HepG2 (cell line): ENCODE measurements around the gene METAP1D. TPM values are rescaled to one million over a fixed set of nuclear protein-coding genes. Genes with fewer than 3 reads are reported as not detected.

Source experiments
- ARID2 ChIP-seq: sonication (generic); formaldehyde crosslinking; IDR thresholded peaks from 2 replicates; pipeline ENCODE4 v1.8.1; 2022; ENCODE audit warnings: mild to moderate bottlenecking, missing genetic modification reagents, borderline replicate concordance
- GABPB1 ChIP-seq: IDR thresholded peaks from 2 replicates; pipeline ENCODE4 v1.6.1; 2016; ENCODE audit warnings: mild to moderate bottlenecking, missing genetic modification reagents, moderate library complexity, missing compliant biosample characterization
- MED1 ChIP-seq: sonication (generic); formaldehyde crosslinking; IDR thresholded peaks from 2 replicates; pipeline ENCODE4 v1.4.0; 2020; ENCODE audit warnings: missing genetic modification reagents
- NR2F6 ChIP-seq, 2 experiments: IDR thresholded peaks; 2 replicates each; pipeline ENCODE4 v1.6.1; 2016; ENCODE audit warnings: antibody characterized with exemption in 1 of 2, mild to moderate bottlenecking in 1 of 2
- SMAD1 ChIP-seq: sonication (generic); formaldehyde crosslinking; IDR thresholded peaks from 2 replicates; pipeline ENCODE4 v1.4.0; 2020; ENCODE audit warnings: missing genetic modification reagents, low read depth, mild to moderate bottlenecking, borderline replicate concordance
- SNRNP70 ChIP-seq: fragments of 200-400 bp; formaldehyde crosslinking; IDR thresholded peaks from 2 replicates; pipeline ENCODE4 v1.6.1; 2017; ENCODE audit warnings: mild to moderate bottlenecking, low read depth, low read length, moderate library complexity
- ZNF251 ChIP-seq: sonication (generic); formaldehyde crosslinking; IDR thresholded peaks from 2 replicates; pipeline ENCODE4 v1.9.0; 2021; ENCODE audit warnings: mild to moderate bottlenecking, missing genetic modification reagents
- ZNF264 ChIP-seq: sonication (generic); formaldehyde crosslinking; IDR thresholded peaks from 2 replicates; pipeline ENCODE4 v1.4.0; 2020; ENCODE audit warnings: missing genetic modification reagents
- ZNF296 ChIP-seq: sonication (generic); formaldehyde crosslinking; conservative IDR thresholded peaks from 2 replicates; pipeline ENCODE4 v1.5.0; 2020; ENCODE audit warnings: mild to moderate bottlenecking, missing genetic modification reagents
- ZNF644 ChIP-seq: IDR thresholded peaks from 2 replicates; pipeline ENCODE4 v1.6.1; 2016; ENCODE audit warnings: low read depth
- polyA plus RNA-seq, 8 experiments: library from polyadenylated mRNA; depleted of rRNA in 3 of 8; stranded (reverse) in 7 of 8; unstranded in 1 of 8; fragments of >200 nt; fragmentation: Illumina TruSeq in 4 of 8; extraction: Trizol in 4 of 8; gene quantifications; 2 replicates each; pipeline versions ENCODE4 v1.2.1 to v1.2.3, GENCODE V29; 2011 to 2016; ENCODE audit warnings: low read depth in 4 of 8, missing spikeins in 1 of 8, mixed read lengths in 1 of 8; ENCODE audit not compliant: insufficient read depth in 1 of 8
- total RNA-seq, 5 experiments: library from RNA; depleted of rRNA; stranded (reverse); fragments of >200 nt; fragmentation: Illumina TruSeq; extraction: Trizol; gene quantifications; 2 replicates each; pipeline ENCODE4 v1.2.3, GENCODE V29; 2016; ENCODE audit warnings: low read depth in 1 of 5
- TF ChIP-seq, protein P1 (sequence below): sonication (generic); formaldehyde crosslinking; IDR thresholded peaks from 2 replicates; pipeline ENCODE4 v1.4.0; 2020; ENCODE audit warnings: missing genetic modification reagents, borderline replicate concordance
- TF ChIP-seq, protein P2 (sequence below): IDR thresholded peaks from 2 replicates; pipeline ENCODE4 v1.6.1; 2016
- TF ChIP-seq, protein P3 (sequence below): sonication (generic); formaldehyde crosslinking; IDR thresholded peaks from 2 replicates; pipeline ENCODE4 v1.4.0; 2020; ENCODE audit warnings: low read depth, mild to moderate bottlenecking, missing genetic modification reagents
- TF ChIP-seq, protein P4 (sequence below): sonication (generic); formaldehyde crosslinking; IDR thresholded peaks from 2 replicates; pipeline ENCODE4 v1.5.1; 2020; ENCODE audit warnings: mild to moderate bottlenecking, moderate library complexity, missing genetic modification reagents
- TF ChIP-seq, protein P5 (sequence below): sonication (generic); formaldehyde crosslinking; IDR thresholded peaks from 2 replicates; pipeline ENCODE4 v1.8.0; 2022; ENCODE audit warnings: mild to moderate bottlenecking, missing genetic modification reagents, borderline replicate concordance
- TF ChIP-seq, protein P6 (sequence below): IDR thresholded peaks from 2 replicates; pipeline ENCODE4 v1.6.1; 2016; ENCODE audit warnings: missing compliant biosample characterization, missing genetic modification reagents, borderline replicate concordance

Gene METAP1D
- total and polyA plus RNA-seq, 2 of the 13 experiments (the other 11 are each of a cell fraction or from before 2014, with no cell fraction given) = 14.7 to 21.6 TPM

DNA sequence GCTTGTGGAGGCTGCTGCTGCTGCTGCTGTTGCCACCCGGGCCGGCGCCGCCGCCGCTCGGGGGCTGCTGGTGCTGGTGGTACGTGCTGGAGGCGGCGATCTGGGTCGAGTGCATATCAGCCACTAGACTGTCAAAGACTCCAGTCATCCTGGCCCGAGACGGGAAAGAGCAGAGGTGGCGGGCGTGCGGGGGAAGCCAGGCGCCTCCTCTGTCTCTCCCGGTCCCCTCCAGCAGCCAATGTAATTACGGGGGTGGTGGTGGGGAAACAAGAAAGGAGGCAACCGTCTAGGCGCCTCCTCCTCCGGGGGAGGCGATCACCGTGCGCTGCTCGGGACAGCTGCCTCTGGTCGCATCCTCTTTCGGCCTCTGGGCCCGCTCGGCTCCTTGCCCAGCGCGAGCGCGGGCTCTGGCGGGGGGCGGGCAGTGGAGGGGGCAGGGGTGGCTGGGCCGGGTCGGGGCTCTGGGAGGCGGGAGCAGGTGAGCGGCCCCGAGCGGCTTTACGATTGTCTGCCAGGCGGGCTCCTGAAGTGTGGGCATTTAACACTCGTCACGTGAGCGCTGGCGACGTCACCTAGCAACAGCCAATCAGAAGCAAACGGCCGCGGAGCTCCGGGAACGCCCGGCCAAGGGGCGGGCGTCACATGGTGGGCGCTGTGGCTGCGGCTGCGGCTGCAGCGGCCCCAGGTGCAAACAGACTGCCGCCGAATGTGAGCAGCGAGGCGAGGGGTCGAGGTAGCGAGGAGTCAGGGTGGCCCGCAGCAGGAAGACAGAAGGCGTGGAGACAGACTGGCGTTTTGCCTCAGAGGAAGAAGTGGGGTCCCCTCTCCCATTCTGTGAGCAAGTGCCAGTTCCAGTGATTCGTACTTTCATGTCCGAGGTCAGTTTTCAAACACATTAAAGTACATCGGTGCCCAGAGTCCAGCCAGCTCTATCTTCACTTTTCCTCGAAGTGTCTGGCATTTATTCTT is 102.9 kb downstream of the METAP1D start, which contains the start of gene DLX2 (continued):
- TF ChIP-seq, protein P1, sequence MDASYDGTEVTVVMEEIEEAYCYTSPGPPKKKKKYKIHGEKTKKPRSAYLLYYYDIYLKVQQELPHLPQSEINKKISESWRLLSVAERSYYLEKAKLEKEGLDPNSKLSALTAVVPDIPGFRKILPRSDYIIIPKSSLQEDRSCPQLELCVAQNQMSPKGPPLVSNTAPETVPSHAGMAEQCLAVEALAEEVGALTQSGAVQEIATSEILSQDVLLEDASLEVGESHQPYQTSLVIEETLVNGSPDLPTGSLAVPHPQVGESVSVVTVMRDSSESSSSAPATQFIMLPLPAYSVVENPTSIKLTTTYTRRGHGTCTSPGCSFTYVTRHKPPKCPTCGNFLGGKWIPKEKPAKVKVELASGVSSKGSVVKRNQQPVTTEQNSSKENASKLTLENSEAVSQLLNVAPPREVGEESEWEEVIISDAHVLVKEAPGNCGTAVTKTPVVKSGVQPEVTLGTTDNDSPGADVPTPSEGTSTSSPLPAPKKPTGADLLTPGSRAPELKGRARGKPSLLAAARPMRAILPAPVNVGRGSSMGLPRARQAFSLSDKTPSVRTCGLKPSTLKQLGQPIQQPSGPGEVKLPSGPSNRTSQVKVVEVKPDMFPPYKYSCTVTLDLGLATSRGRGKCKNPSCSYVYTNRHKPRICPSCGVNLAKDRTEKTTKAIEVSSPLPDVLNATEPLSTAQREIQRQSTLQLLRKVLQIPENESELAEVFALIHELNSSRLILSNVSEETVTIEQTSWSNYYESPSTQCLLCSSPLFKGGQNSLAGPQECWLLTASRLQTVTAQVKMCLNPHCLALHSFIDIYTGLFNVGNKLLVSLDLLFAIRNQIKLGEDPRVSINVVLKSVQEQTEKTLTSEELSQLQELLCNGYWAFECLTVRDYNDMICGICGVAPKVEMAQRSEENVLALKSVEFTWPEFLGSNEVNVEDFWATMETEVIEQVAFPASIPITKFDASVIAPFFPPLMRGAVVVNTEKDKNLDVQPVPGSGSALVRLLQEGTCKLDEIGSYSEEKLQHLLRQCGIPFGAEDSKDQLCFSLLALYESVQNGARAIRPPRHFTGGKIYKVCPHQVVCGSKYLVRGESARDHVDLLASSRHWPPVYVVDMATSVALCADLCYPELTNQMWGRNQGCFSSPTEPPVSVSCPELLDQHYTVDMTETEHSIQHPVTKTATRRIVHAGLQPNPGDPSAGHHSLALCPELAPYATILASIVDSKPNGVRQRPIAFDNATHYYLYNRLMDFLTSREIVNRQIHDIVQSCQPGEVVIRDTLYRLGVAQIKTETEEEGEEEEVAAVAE (CRISPR knock-in tag) = peak; percentile 78
- TF ChIP-seq SNRNP70 (no peak), GABPB1 (peak; percentile 73), NR2F6 (IDR thresholded peaks at IDR 0.05) (no peak), NR2F6 (CRISPR knock-in tag; IDR thresholded peaks at IDR 0.05) (no peak; the same call in 1 of the 2 replicates), ZNF251 (CRISPR knock-in tag) (no peak), ARID2 (CRISPR knock-in tag) (no peak; the same call in 1 of the 2 replicates), MED1 (peak; percentile 65), ZNF264 (CRISPR knock-in tag) (peak; percentile 84), ZNF644 (CRISPR knock-in tag) (peak; percentile 29; the same call in 1 of the 2 replicates), ZNF296 (no peak), SMAD1 (CRISPR knock-in tag) (no peak)
- TF ChIP-seq, protein P2, sequence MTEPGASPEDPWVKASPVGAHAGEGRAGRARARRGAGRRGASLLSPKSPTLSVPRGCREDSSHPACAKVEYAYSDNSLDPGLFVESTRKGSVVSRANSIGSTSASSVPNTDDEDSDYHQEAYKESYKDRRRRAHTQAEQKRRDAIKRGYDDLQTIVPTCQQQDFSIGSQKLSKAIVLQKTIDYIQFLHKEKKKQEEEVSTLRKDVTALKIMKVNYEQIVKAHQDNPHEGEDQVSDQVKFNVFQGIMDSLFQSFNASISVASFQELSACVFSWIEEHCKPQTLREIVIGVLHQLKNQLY (CRISPR knock-in tag) = 0 out of 2 replicates have a peak, but pooled peaks have one; percentile 37
- TF ChIP-seq, protein P3, sequence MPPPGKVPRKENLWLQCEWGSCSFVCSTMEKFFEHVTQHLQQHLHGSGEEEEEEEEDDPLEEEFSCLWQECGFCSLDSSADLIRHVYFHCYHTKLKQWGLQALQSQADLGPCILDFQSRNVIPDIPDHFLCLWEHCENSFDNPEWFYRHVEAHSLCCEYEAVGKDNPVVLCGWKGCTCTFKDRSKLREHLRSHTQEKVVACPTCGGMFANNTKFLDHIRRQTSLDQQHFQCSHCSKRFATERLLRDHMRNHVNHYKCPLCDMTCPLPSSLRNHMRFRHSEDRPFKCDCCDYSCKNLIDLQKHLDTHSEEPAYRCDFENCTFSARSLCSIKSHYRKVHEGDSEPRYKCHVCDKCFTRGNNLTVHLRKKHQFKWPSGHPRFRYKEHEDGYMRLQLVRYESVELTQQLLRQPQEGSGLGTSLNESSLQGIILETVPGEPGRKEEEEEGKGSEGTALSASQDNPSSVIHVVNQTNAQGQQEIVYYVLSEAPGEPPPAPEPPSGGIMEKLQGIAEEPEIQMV = no peak
- TF ChIP-seq, protein P4, sequence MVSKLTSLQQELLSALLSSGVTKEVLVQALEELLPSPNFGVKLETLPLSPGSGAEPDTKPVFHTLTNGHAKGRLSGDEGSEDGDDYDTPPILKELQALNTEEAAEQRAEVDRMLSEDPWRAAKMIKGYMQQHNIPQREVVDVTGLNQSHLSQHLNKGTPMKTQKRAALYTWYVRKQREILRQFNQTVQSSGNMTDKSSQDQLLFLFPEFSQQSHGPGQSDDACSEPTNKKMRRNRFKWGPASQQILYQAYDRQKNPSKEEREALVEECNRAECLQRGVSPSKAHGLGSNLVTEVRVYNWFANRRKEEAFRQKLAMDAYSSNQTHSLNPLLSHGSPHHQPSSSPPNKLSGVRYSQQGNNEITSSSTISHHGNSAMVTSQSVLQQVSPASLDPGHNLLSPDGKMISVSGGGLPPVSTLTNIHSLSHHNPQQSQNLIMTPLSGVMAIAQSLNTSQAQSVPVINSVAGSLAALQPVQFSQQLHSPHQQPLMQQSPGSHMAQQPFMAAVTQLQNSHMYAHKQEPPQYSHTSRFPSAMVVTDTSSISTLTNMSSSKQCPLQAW = peak; percentile 66; the same call in 1 of the 2 replicates
- TF ChIP-seq, protein P5, sequence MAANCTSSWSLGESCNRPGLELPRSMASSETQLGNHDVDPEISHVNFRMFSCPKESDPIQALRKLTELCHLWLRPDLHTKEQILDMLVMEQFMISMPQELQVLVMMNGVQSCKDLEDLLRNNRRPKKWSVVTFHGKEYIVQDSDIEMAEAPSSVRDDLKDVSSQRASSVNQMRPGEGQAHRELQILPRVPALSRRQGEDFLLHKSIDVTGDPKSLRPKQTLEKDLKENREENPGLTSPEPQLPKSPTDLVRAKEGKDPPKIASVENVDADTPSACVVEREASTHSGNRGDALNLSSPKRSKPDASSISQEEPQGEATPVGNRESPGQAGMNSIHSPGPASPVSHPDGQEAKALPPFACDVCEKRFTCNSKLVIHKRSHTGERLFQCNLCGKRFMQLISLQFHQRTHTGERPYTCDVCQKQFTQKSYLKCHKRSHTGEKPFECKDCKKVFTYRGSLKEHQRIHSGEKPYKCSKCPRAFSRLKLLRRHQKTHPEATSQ (CRISPR knock-in tag) = no peak
- TF ChIP-seq, protein P6, sequence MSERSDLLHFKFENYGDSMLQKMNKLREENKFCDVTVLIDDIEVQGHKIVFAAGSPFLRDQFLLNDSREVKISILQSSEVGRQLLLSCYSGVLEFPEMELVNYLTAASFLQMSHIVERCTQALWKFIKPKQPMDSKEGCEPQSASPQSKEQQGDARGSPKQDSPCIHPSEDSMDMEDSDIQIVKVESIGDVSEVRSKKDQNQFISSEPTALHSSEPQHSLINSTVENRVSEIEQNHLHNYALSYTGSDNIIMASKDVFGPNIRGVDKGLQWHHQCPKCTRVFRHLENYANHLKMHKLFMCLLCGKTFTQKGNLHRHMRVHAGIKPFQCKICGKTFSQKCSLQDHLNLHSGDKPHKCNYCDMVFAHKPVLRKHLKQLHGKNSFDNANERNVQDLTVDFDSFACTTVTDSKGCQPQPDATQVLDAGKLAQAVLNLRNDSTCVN (CRISPR knock-in tag) = peak; percentile 91
